OCI-LY1 (cell line): ENCODE measurements around the gene HOXC4.

Experiments
- EZH2 ChIP-seq: fragments of 200-600 bp; sonication (generic), shearing (Covaris generic); IDR thresholded peaks from 2 replicates; pipeline ENCODE4 v1.8.0; 2017; ENCODE audit warnings: borderline replicate concordance, mixed run types, mild to moderate bottlenecking, antibody characterized with exemption, low read length, moderate library complexity, mixed read lengths
- TF ChIP-seq, protein P1 (sequence below): fragments of 200-600 bp; sonication (generic), shearing (Covaris generic); IDR thresholded peaks from 2 replicates; pipeline ENCODE4 v1.5.1; 2017; ENCODE audit warnings: mild to moderate bottlenecking, antibody characterized with exemption, low read length, moderate library complexity, mixed read lengths

GRCh38 chr12:54024581-54025305 lies 28.9 kb upstream of the HOXC4 start:
- TF ChIP-seq, protein P1, sequence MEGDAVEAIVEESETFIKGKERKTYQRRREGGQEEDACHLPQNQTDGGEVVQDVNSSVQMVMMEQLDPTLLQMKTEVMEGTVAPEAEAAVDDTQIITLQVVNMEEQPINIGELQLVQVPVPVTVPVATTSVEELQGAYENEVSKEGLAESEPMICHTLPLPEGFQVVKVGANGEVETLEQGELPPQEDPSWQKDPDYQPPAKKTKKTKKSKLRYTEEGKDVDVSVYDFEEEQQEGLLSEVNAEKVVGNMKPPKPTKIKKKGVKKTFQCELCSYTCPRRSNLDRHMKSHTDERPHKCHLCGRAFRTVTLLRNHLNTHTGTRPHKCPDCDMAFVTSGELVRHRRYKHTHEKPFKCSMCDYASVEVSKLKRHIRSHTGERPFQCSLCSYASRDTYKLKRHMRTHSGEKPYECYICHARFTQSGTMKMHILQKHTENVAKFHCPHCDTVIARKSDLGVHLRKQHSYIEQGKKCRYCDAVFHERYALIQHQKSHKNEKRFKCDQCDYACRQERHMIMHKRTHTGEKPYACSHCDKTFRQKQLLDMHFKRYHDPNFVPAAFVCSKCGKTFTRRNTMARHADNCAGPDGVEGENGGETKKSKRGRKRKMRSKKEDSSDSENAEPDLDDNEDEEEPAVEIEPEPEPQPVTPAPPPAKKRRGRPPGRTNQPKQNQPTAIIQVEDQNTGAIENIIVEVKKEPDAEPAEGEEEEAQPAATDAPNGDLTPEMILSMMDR: no peak
- no peak for TF ChIP-seq EZH2
